Erythroblast (primary cell): ENCODE data around the gene UBE2I.

Source experiments
- GATA1 ChIP-seq: IDR thresholded peaks from 2 replicates; pipeline ENCODE4 v1.6.1; 2011; ENCODE audit warnings: low read depth, mild to moderate bottlenecking, control low read depth, low read length, moderate library complexity
- POLR2A ChIP-seq: IDR thresholded peaks from 2 replicates; pipeline ENCODE4 v1.6.1; 2011; ENCODE audit warnings: mild to moderate bottlenecking, low read length

DNA sequence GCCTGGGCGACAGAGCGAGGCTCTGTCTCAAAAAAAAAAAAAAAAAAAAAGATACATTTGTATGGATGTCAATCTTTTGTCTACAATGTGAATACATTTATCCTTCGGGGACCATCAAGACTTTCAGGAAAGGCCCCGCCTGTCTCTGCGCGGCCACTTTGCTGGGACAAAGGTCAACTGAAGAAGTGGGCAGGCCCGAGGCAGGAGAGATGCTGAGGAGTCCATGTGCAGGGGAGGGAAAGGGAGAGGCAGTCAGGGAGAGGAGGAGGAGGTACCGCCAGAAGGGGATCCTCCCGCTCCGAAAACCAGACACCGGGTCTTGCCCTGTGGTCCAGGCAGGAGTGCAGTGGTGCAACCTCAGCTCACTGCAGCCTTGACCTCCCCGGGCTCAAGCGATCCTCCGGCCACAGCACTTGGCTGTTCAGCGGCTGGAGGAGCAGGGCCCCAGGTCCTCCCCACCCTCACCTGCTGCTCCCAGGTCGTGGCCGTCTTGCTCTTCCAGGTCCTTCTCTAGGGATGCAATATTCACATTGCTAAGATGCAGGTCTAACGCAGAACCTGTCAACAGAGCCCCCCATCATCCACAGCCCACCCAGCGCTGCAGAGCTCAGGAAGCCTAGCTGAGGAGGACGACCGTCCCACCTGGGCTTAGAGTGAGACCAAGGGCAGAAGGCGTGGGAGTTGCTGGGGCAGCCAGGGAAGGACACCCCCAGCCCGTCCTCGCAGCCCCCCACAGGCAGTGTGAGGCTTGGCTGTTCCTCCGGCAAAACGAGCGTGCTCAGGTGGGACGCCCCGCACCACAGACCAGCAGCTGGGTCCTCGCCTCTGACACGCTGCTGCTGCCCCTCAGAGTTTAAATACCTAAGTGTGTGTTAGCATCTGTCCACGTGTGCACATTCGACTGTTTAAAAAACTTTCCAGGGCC lies 61.9 kb downstream of the UBE2I start:
- TF ChIP-seq POLR2A = no peak
- no peak for TF ChIP-seq GATA1
